A673 (cell line): ENCODE results near the gene FKBP2. TPM values are rescaled to one million over a fixed set of nuclear protein-coding genes. Genes with fewer than 3 reads are reported as not detected.

Source experiments
- BruUV-seq: library from RNA; stranded (reverse); fragments of 400-500 nt; replicated peaks from 2 replicates; lab custom pipeline; 2021; lab: Mats Ljungman, UMichigan
- CTCF ChIA-PET: fragments of 300-600 bp; sonication (Branson Sonifier 250); formaldehyde crosslinking; loops from one replicate; lab custom pipeline; 2022; ENCODE audit warnings: antibody characterized with exemption; lab: Charles Lee
- POLR2A ChIA-PET: fragments of 300-600 bp; sonication (Branson Sonifier 250); formaldehyde crosslinking; loops from one replicate; lab custom pipeline; 2022; ENCODE audit warnings: antibody characterized with exemption; ENCODE audit not compliant: low non-redundant PET; lab: Charles Lee
- DNase-seq: peaks from one replicate; pipeline ENCODE4 v3.0.0-alpha.2; 2015; ENCODE audit warnings: low spot score
- H3K27ac ChIP-seq: fragments of 200-600 bp; sonication (generic); 2 replicates; pipeline ENCODE4 v1.5.1; 2016; ENCODE audit warnings: mixed run types, low read depth, mild to moderate bottlenecking, mixed read lengths, antibody characterized with exemption, low read length; ENCODE audit not compliant: poor library complexity, severe bottlenecking
- H3K27me3 ChIP-seq: fragments of 200-600 bp; sonication (generic); replicated peaks from 2 replicates; pipeline ENCODE4 v1.6.1; 2017; ENCODE audit warnings: mixed run types, low read depth, mild to moderate bottlenecking, mixed read lengths, antibody characterized with exemption, low read length; ENCODE audit not compliant: insufficient read depth, poor library complexity
- H3K36me3 ChIP-seq: fragments of 200-600 bp; sonication (generic); 2 replicates; pipeline ENCODE4 v1.6.1; 2016; ENCODE audit warnings: mixed run types, mild to moderate bottlenecking, mixed read lengths, antibody characterized with exemption, low read length; ENCODE audit not compliant: insufficient read depth, poor library complexity, severe bottlenecking
- H3K4me1 ChIP-seq: fragments of 200-600 bp; sonication (generic); 2 replicates; pipeline ENCODE4 v1.6.1; 2017; ENCODE audit warnings: mixed run types, mild to moderate bottlenecking, mixed read lengths, antibody characterized with exemption, low read length; ENCODE audit not compliant: insufficient read depth, poor library complexity, severe bottlenecking
- H3K4me3 ChIP-seq: fragments of 200-600 bp; sonication (generic); 2 replicates; pipeline ENCODE4 v1.5.1; 2016; ENCODE audit warnings: low read depth, mixed run types, mild to moderate bottlenecking, mixed read lengths, low read length; ENCODE audit not compliant: poor library complexity, severe bottlenecking
- H3K9me3 ChIP-seq: fragments of 200-600 bp; sonication (generic); 2 replicates; pipeline ENCODE4 v1.6.1; 2016; ENCODE audit warnings: mixed run types, low read depth, mild to moderate bottlenecking, mixed read lengths, antibody characterized with exemption, low read length; ENCODE audit not compliant: poor library complexity, severe bottlenecking
- CTCF ChIP-seq: fragments of 300-800, 200-600 bp; sonication (generic); conservative IDR thresholded peaks from 2 replicates; pipeline ENCODE4 v1.5.1; 2017; ENCODE audit warnings: low read depth, mild to moderate bottlenecking, antibody characterized with exemption, low read length, moderate library complexity, mixed read lengths
- EZH2 ChIP-seq: fragments of 200-600 bp; sonication (generic); IDR thresholded peaks from 2 replicates; pipeline ENCODE4 v1.6.1; 2017; ENCODE audit warnings: borderline replicate concordance, low read depth, mild to moderate bottlenecking, mixed read lengths, antibody characterized with exemption, low read length; ENCODE audit not compliant: poor library complexity, severe bottlenecking
- intact Hi-C: fragments of 100-400 bp; cut with micrococcal nuclease; formaldehyde crosslinking; loops from one replicate; pipeline ENCODE4 v1.10.0; 2022; ENCODE audit not compliant: unreplicated experiment
- total RNA-seq: library from RNA; stranded (reverse); gene quantifications from 2 replicates; pipeline ENCODE4 v1.2.3, GENCODE V29; 2021

FKBP2 gene
- total RNA-seq, 1 experiment from 2014 or later: 57.5 TPM

DNA sequence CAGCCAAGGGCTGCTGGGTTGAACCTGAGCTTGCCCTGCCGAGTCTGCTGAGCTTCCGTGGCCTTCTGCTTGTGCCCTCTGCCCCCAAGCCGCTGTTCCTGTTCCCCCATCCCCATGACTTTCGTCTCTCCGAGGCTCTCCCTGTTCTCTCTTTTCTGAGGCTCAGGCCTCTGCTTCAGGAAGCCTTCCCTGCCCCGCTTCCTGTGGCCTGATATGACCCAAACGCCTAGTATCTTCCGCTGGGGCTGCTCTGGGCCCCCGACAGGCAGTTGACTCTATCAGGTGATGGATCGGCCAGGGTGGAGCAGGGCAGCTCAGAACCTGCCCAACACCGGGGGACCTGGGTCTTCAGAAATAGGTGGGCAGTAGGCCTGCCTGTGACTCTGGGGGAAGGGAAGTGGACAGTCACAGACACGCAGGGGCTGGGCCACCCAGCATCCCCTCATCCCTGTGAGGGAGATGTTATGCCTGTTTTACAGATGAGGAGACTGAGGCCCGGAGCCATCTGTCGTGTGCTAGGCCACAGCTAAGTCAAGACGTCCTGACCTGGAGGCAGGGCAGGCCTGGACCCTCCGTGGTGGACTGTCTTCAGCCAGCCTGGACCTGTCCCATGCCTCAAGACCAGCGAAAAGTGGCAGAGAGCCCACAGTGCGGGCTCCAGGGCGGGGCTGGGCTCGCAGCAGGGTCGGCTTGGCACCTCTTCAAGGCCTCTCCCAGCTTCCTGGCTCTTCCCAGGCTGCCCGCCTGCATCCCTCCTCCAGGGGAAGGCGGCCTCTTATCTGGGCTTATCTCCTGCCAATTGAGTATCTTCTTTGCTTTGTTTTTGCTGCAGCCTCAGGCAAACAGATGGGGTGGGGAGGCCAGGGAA lies 27.4 kb downstream of the FKBP2 start:
- TF ChIP-seq CTCF (no peak), EZH2 (no peak)
- BruUV-seq: no TSS peak
- Histone ChIP-seq H3K9me3 (no peaks in the 10 kb centered on the region), H3K36me3 (peaks cover 25% of the 10 kb centered on the region), H3K27me3 (no peaks in the 10 kb centered on the region), H3K4me3 (peak overlapping the region; percentile 78), H3K27ac (peak overlapping the region; percentile 94), H3K4me1 (peaks cover 16% of the 10 kb centered on the region)
- intact Hi-C loops: no loop called here
- POLR2A ChIA-PET: no interaction called here
- CTCF ChIA-PET: interaction anchor here (1.7 kb wide), 1 partner anchor 87 kb away, joined by 4 read pairs; no protein-coding TSS in a partner anchor
- DNase-seq: peak; percentile 47

GRCh38 chr11:64268893-64269539 lies 28.1 kb downstream of the FKBP2 start:
- H3K4me1 ChIP-seq: peaks cover 16% of the 10 kb centered on the region
- H3K4me3 ChIP-seq: peak overlapping the region; percentile 78
- H3K27me3 ChIP-seq: no peaks in the 10 kb centered on the region
- peaks cover 17% of the 10 kb centered on the region for H3K36me3 ChIP-seq
- ChIA-PET POLR2A (no interaction called here), CTCF (interaction anchor here (1.7 kb wide), 1 partner anchor 86 kb away, joined by 4 read pairs; no protein-coding TSS in a partner anchor)
- TF ChIP-seq CTCF (no peak), EZH2 (no peak)
- no peaks in the 10 kb centered on the region for H3K9me3 ChIP-seq
- peak overlapping the region; percentile 94 for H3K27ac ChIP-seq
- no peak for DNase-seq
- BruUV-seq: no TSS peak
- intact Hi-C loops: no loop called here

DNA sequence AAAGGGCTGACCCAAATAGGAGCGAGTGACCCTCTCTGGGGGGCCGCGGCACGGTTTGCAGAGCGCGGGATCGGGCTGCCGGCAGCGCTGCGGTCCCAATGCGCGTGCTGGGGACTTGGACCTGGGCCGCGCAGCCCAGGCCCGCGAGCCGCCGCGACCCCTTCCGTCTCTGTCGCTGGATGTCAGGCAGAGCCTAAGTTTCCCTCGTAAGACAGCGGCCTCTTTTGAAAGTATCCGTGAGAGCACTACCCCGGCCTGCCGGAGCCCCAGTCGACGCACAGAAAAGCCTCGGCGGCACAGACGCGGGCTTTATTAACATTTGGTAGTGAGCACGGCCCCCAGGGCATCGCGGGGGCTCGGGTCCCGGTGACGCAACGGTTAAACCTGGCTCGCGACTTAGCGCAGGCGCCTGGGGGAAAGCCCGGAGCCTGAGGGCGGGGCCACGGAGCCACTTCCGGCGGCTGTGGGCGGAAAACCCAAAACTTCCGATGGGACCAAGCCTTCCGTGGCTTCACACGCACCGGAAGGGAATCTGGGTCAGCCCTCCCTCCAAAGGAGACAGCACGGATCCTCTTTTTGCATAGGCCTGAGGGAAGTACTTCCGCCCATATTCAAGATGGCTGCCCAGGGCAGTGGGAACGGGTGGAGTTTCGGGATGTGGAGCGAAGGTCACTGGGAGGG lies 28.8 kb downstream of the FKBP2 start:
- intact Hi-C loops: loop anchor here (2.0 kb wide), 2 partner anchors 15 to 35 kb away; partner anchors contain the start of genes BAD, ESRRA and GPR137
- DNase-seq: peak; percentile 100
- H3K27me3 ChIP-seq: no peaks in the 10 kb centered on the region
- CTCF ChIA-PET: interaction anchor here (1.0 to 2.7 kb wide), 4 partner anchors 18 to 86 kb away, joined by 4 to 11 read pairs (median 8); no protein-coding TSS in a partner anchor
- H3K36me3 ChIP-seq: peaks cover 12% of the 10 kb centered on the region
- no peaks in the 10 kb centered on the region for H3K9me3 ChIP-seq
- BruUV-seq: TSS peak; percentile 45
- H3K4me3 ChIP-seq: peak overlapping the region; percentile 78
- TF ChIP-seq EZH2: no peak
- TF ChIP-seq CTCF: 0 out of 2 replicates have a peak, but pooled peaks have one; percentile 22
- H3K27ac ChIP-seq: peak overlapping the region; percentile 94
- H3K4me1 ChIP-seq: peaks cover 16% of the 10 kb centered on the region
- POLR2A ChIA-PET: no interaction called here
